CD14-positive monocyte (primary cell): ENCODE data around the gene VAV2. TPM values are rescaled to one million over a fixed set of nuclear protein-coding genes. Genes with fewer than 3 reads are reported as not detected.

Experiments
- DNase-seq, 3 donors: peaks; one replicate each; pipeline ENCODE4 v3.0.0-alpha.2; 2011 to 2022
- H2AFZ ChIP-seq: 2 replicates; pipeline ENCODE4 v1.6.0; 2012; ENCODE audit warnings: mild to moderate bottlenecking, low read depth, low read length, inconsistent platforms; ENCODE audit not compliant: insufficient read depth, poor library complexity, severe bottlenecking
- H3K27ac ChIP-seq, 2 donors: 1 replicate in 1 of 2; 2 replicates in 1 of 2; pipeline ENCODE4 v1.5.1; 2012 to 2013; ENCODE audit warnings: low read length in 2 of 2, control low read depth in 1 of 2, inconsistent platforms in 1 of 2, low read depth in 1 of 2, mild to moderate bottlenecking in 1 of 2
- H3K27me3 ChIP-seq, 2 donors: one replicate each; pipeline versions ENCODE4 v1.6.0 to v1.6.1; 2011 to 2013; ENCODE audit warnings: low read length in 2 of 2; ENCODE audit not compliant: control insufficient read depth in 2 of 2, insufficient read depth in 2 of 2
- H3K36me3 ChIP-seq, 2 donors: replicated peaks in 1 of 2; 1 replicate in 1 of 2; 2 replicates in 1 of 2; pipeline versions ENCODE4 v1.5.1 to v1.6.1; 2012 to 2013; ENCODE audit warnings: low read length in 2 of 2, control low read depth in 1 of 2, inconsistent platforms in 1 of 2, mild to moderate bottlenecking in 1 of 2; ENCODE audit not compliant: insufficient read depth in 2 of 2, control insufficient read depth in 1 of 2
- H3K4me1 ChIP-seq, 2 donors: 1 replicate in 1 of 2; 2 replicates in 1 of 2; pipeline versions ENCODE4 v1.5.1 to v1.6.1; 2012 to 2013; ENCODE audit warnings: low read length in 2 of 2, control low read depth in 1 of 2, inconsistent platforms in 1 of 2, mild to moderate bottlenecking in 1 of 2, moderate library complexity in 1 of 2; ENCODE audit not compliant: insufficient read depth in 2 of 2, control insufficient read depth in 1 of 2
- H3K4me2 ChIP-seq: replicated peaks from 2 replicates; pipeline ENCODE3; 2012; ENCODE audit warnings: low read length, moderate library complexity, mild to moderate bottlenecking; ENCODE audit not compliant: poor library complexity, severe bottlenecking; ENCODE audit errors: extremely low read depth
- H3K4me3 ChIP-seq, 3 experiments: fragments of 200-600 bp in 1 of 3; sonication (generic) in 1 of 3; replicated peaks in 1 of 3; 1 replicate in 2 of 3; 2 replicates in 1 of 3; pipeline ENCODE4 v1.5.1; 2011 to 2013; ENCODE audit warnings: low read length in 3 of 3, mild to moderate bottlenecking in 3 of 3, control low read depth in 2 of 3, low read depth in 2 of 3, inconsistent platforms in 1 of 3, moderate library complexity in 1 of 3
- H3K79me2 ChIP-seq: 2 replicates; pipeline ENCODE4 v1.6.0; 2012; ENCODE audit warnings: mild to moderate bottlenecking, control low read depth, inconsistent platforms, low read length, moderate library complexity; ENCODE audit not compliant: insufficient read depth
- H3K9ac ChIP-seq: 2 replicates; pipeline ENCODE4 v1.6.0; 2017; ENCODE audit warnings: low read length, mild to moderate bottlenecking; ENCODE audit not compliant: insufficient read depth, poor library complexity, severe bottlenecking
- H3K9me3 ChIP-seq, 2 donors: replicated peaks in 1 of 2; 1 replicate in 1 of 2; 2 replicates in 1 of 2; pipeline versions ENCODE4 v1.5.1 to v1.6.1; 2012 to 2013; ENCODE audit warnings: low read length in 2 of 2, control low read depth in 1 of 2; ENCODE audit not compliant: control insufficient read depth in 1 of 2, insufficient read depth in 1 of 2
- H4K20me1 ChIP-seq: 2 replicates; pipeline ENCODE4 v1.6.0; 2012; ENCODE audit warnings: mild to moderate bottlenecking, low read length, control low read depth, moderate library complexity; ENCODE audit not compliant: insufficient read depth
- H3K27ac Mint-ChIP-seq, 7 donors: one replicate each; pipeline ENCODE4 v1.8.0; 2020; ENCODE audit warnings: mild to moderate bottlenecking in 7 of 7, mixed read lengths in 7 of 7, moderate library complexity in 6 of 7, inconsistent platforms in 2 of 7
- H3K27me3 Mint-ChIP-seq, 3 donors: one replicate each; pipeline ENCODE4 v1.8.0; 2021 to 2022; ENCODE audit warnings: low read depth in 3 of 3, mild to moderate bottlenecking in 3 of 3, mixed read lengths in 3 of 3, moderate library complexity in 3 of 3, inconsistent platforms in 1 of 3
- H3K36me3 Mint-ChIP-seq, 2 donors: one replicate each; pipeline ENCODE4 v1.8.0; 2020; ENCODE audit warnings: mixed read lengths in 2 of 2, inconsistent platforms in 1 of 2, mild to moderate bottlenecking in 1 of 2
- H3K4me1 Mint-ChIP-seq: one replicate; pipeline ENCODE4 v1.8.0; 2020; ENCODE audit warnings: mild to moderate bottlenecking, mixed read lengths
- H3K4me3 Mint-ChIP-seq, 2 donors: one replicate each; pipeline ENCODE4 v1.8.0; 2020; ENCODE audit warnings: mild to moderate bottlenecking in 2 of 2, mixed read lengths in 2 of 2, moderate library complexity in 1 of 2
- H3K9me3 Mint-ChIP-seq, 7 donors: one replicate each; pipeline ENCODE4 v1.8.0; 2020 to 2022; ENCODE audit warnings: mixed read lengths in 7 of 7, mild to moderate bottlenecking in 6 of 7, moderate library complexity in 6 of 7, inconsistent platforms in 2 of 7
- CTCF ChIP-seq: fragments of 200-600 bp; IDR thresholded peaks from one replicate; pipeline ENCODE4 v1.8.0; 2022; ENCODE audit warnings: antibody characterized with exemption, mild to moderate bottlenecking
- WGBS: methylation state at CpG from one replicate; pipeline ENCODE4 v1.1.5; 2013; ENCODE audit warnings: missing lambda C conversion rate; ENCODE audit not compliant: insufficient coverage; 5-methylcytosine and 5-hydroxymethylcytosine counted together
- intact Hi-C, 2 donors: fragments of 100-400 bp; cut with micrococcal nuclease; formaldehyde crosslinking; loops; one replicate each; pipeline versions ENCODE4 v1.15.0 to v1.15.1; 2023
- polyA plus RNA-seq, 3 donors: library from polyadenylated mRNA; depleted of rRNA in 1 of 3; unstranded in 2 of 3; stranded (reverse) in 1 of 3; fragments of 300-500 nt in 2 of 3; fragments of >200 nt in 1 of 3; fragmentation: Illumina TruSeq in 2 of 3; gene quantifications; 1 replicate in 2 of 3; 2 replicates in 1 of 3; pipeline ENCODE4 v1.2.3, GENCODE V29; 2012 to 2021

The VAV2 gene
- polyA plus RNA-seq, 3 donors = 2.3 to 13.6 (median 2.3) TPM

- H3K4me1 Mint-ChIP-seq = no peaks in the 10 kb centered on the region
- no peaks in the 10 kb centered on the region for H3K36me3 ChIP-seq
- H3K4me3 ChIP-seq = no peak overlapping the region
- no peak overlapping the region for H3K4me2 ChIP-seq
- no peak overlapping the region for H3K9ac ChIP-seq
- peaks cover 3 to 8% (median 4%) of the 10 kb centered on the region in 3 donors for H3K27me3 Mint-ChIP-seq
- peaks cover 0 to 3% (median 1%) of the 10 kb centered on the region in 7 donors for H3K9me3 Mint-ChIP-seq
- no peaks in the 10 kb centered on the region for H3K36me3 Mint-ChIP-seq
- H4K20me1 ChIP-seq = no peaks in the 10 kb centered on the region
- 92% methylated on average over 20 of the region's 23 CpGs for WGBS
- no peak overlapping the region for H3K27ac ChIP-seq
- H3K9me3 ChIP-seq = no peaks in the 10 kb centered on the region
- H3K4me3 Mint-ChIP-seq = no peak overlapping the region
- H3K79me2 ChIP-seq = no peaks in the 10 kb centered on the region
- no peak overlapping the region for H3K27ac Mint-ChIP-seq
- TF ChIP-seq CTCF = no peak
- no peaks in the 10 kb centered on the region for H3K27me3 ChIP-seq
- intact Hi-C loops = no loop called here
- H3K4me1 ChIP-seq = no peaks in the 10 kb centered on the region
- no peak overlapping the region for H2AFZ ChIP-seq
- DNase-seq = no peak
Measured at GRCh38 chr9:133715295-133715865, 276.7 kb downstream of the VAV2 start.

GRCh38 chr9:133714606-133715294 lies 277.4 kb downstream of the VAV2 start:
- no peaks in the 10 kb centered on the region for H3K36me3 Mint-ChIP-seq
- no peak for DNase-seq
- Histone ChIP-seq H3K9me3 (no peaks in the 10 kb centered on the region), H4K20me1 (no peaks in the 10 kb centered on the region), H3K4me3 (no peak overlapping the region), H3K27ac (no peak overlapping the region), H3K79me2 (no peaks in the 10 kb centered on the region), H3K36me3 (no peaks in the 10 kb centered on the region), H3K4me1 (no peaks in the 10 kb centered on the region), H3K4me2 (no peak overlapping the region), H2AFZ (no peak overlapping the region), H3K27me3 (no peaks in the 10 kb centered on the region), H3K9ac (no peak overlapping the region)
- H3K4me1 Mint-ChIP-seq = no peaks in the 10 kb centered on the region
- H3K27me3 Mint-ChIP-seq = peaks cover 3 to 8% (median 3%) of the 10 kb centered on the region in 3 donors
- peaks cover 0 to 2% (median 0%) of the 10 kb centered on the region in 7 donors for H3K9me3 Mint-ChIP-seq
- no peak overlapping the region for H3K4me3 Mint-ChIP-seq
- TF ChIP-seq CTCF = no peak
- 82% methylated on average over 14 of the region's 15 CpGs for WGBS
- H3K27ac Mint-ChIP-seq = no peak overlapping the region
- intact Hi-C loops = no loop called here
